Measurements from ENCODE around the gene GOLGA2.
"Not testable (repeated sequence)": the region's sequence is repeated elsewhere in the genome, so short reads cannot be mapped to it uniquely, and the experiment has no call there.

Gene GOLGA2

DNA sequence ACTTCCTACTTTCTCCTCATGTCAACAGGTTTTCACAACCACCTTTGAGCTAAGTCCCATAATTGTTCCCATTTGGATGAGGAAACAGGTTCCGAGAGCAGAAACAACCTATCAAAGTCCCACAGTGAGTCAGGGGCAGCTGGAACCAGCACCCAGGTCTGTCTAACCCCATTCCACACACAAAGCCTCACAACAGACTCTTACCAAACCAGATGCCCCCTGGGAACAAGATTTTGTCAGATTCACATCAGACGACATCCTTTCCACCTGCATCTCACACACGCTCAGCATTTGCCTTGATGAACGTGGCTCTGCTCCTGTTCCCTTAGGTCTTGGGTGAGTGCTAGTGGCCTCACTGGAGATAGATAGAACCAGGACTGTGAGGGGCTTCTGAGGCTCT, 17.3 kb upstream of the GOLGA2 start:
- H3K4me1 ChIP-seq (ENCODE audit: control insufficient read depth in 2 of 2, insufficient read depth in 2 of 2, low read length in 2 of 2): peaks cover 17 to 19% of the 10 kb centered on the region in 2 donors
- no peaks in the 10 kb centered on the region for H3K36me3 ChIP-seq (ENCODE audit: control insufficient read depth in 2 of 2, insufficient read depth in 2 of 2, low read length in 2 of 2)
- H3K4me3 ChIP-seq (ENCODE audit: low read length in 2 of 2): no peak overlapping the region
- H3K27ac ChIP-seq (ENCODE audit: low read depth in 2 of 2, low read length in 2 of 2): no peak overlapping the region
- no peaks in the 10 kb centered on the region for H3K27me3 ChIP-seq (ENCODE audit: control insufficient read depth in 2 of 2, insufficient read depth in 2 of 2, low read length in 2 of 2)
- H3K9me3 ChIP-seq (ENCODE audit: control insufficient read depth in 2 of 2, low read length in 2 of 2): no peaks in the 10 kb centered on the region
- H3K9ac ChIP-seq (ENCODE audit: low read depth in 1 of 2, low read length in 2 of 2): no peak overlapping the region

DNA sequence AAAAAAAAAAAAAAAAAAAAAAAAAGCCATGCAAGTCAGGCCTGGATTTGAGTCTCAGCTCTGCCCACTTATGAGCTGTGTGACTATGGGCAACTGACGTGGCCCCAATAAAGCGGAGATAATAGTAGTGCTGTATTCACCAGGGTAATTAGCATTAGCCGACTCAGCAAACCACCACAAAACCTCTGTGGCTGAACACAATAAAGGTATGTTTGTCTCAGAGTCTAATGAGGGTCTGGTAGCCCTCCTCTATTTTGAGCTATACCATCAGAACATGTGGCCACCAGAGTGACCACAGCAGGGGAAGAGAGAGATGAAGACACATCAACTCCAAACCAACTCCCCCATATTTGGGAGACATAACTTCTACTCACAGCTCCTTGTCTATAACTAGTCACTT, 16.2 kb upstream of the GOLGA2 start:
- Histone ChIP-seq H3K9ac (ENCODE audit: low read depth in 1 of 2, low read length in 2 of 2) (no peak overlapping the region), H3K4me3 (ENCODE audit: low read length in 2 of 2) (no peak overlapping the region), H3K4me1 (ENCODE audit: control insufficient read depth in 2 of 2, insufficient read depth in 2 of 2, low read length in 2 of 2) (peaks cover 13 to 14% of the 10 kb centered on the region in 2 donors), H3K9me3 (ENCODE audit: control insufficient read depth in 2 of 2, low read length in 2 of 2) (no peaks in the 10 kb centered on the region), H3K27me3 (ENCODE audit: control insufficient read depth in 2 of 2, insufficient read depth in 2 of 2, low read length in 2 of 2) (no peaks in the 10 kb centered on the region), H3K27ac (ENCODE audit: low read depth in 2 of 2, low read length in 2 of 2) (no peak overlapping the region), H3K36me3 (ENCODE audit: control insufficient read depth in 2 of 2, insufficient read depth in 2 of 2, low read length in 2 of 2) (no peaks in the 10 kb centered on the region)

DNA sequence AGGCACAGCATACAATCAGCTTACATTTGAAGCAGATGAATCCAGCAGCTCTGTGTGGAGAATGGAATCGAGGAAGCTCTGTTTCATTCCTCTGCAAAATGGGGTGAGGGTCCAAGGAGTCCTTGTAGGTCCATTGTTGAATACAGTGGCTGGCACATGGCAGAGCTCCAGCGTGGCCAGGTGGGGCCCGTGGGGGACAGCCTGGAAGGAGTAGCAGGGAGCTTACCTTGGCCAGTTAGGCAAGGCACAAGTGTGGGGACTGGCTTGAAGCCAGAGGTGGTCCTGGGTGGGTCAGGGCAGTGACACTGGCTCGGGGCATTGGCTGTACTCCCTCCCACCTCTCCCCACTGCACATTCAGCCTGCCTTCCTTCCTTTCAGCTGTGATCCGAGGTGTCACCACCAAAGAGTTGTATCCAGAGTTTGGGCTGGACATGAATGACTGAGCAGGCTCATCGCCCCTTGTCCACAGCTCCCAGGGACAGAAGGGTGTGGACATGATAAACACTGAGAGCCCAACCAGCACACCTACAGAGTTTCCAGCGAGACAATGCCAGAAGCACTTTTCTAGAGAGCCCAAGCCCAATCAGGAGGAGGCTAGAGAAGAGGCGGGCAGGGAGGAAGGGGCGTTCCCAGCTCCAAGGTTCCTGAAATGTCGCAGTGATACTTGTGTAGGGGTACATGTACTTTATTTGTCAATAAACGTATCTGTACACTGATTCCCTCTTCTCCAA, 12.6 kb upstream of the GOLGA2 start:
- H3K9me3 ChIP-seq (ENCODE audit: control insufficient read depth in 2 of 2, low read length in 2 of 2): no peaks in the 10 kb centered on the region
- H3K4me3 ChIP-seq (ENCODE audit: low read length in 2 of 2): no peak overlapping the region
- peaks cover 0 to 10% of the 10 kb centered on the region in 2 donors for H3K36me3 ChIP-seq (ENCODE audit: control insufficient read depth in 2 of 2, insufficient read depth in 2 of 2, low read length in 2 of 2)
- H3K27me3 ChIP-seq (ENCODE audit: control insufficient read depth in 2 of 2, insufficient read depth in 2 of 2, low read length in 2 of 2): no peaks in the 10 kb centered on the region
- no peaks in the 10 kb centered on the region for H3K4me1 ChIP-seq (ENCODE audit: control insufficient read depth in 2 of 2, insufficient read depth in 2 of 2, low read length in 2 of 2)
- H3K9ac ChIP-seq (ENCODE audit: low read depth in 1 of 2, low read length in 2 of 2): no peak overlapping the region
- no peak overlapping the region for H3K27ac ChIP-seq (ENCODE audit: low read depth in 2 of 2, low read length in 2 of 2)

DNA sequence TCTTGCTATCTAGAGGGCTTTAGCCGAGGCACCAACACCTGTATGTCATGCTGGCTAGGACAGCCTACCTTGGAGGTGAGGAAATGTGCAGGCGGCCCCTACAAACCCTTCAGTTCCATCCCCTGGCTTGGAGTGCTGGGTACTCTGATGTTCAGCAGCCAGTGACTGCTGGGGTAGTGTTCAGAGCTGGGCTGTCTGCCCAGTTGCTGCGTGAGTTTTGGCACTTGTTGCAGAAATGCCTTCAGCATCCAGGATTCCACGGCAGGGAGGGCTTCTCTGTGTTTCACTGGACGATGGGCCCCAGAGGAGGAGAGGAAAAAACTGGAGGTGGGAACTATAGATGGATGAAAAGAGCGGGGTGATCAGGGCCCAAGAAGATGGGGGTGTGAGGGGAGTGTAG, 10.6 kb upstream of the GOLGA2 start:
- Histone ChIP-seq H3K27ac (ENCODE audit: low read depth in 2 of 2, low read length in 2 of 2) (no peak overlapping the region), H3K4me3 (ENCODE audit: low read length in 2 of 2) (no peak overlapping the region)

DNA sequence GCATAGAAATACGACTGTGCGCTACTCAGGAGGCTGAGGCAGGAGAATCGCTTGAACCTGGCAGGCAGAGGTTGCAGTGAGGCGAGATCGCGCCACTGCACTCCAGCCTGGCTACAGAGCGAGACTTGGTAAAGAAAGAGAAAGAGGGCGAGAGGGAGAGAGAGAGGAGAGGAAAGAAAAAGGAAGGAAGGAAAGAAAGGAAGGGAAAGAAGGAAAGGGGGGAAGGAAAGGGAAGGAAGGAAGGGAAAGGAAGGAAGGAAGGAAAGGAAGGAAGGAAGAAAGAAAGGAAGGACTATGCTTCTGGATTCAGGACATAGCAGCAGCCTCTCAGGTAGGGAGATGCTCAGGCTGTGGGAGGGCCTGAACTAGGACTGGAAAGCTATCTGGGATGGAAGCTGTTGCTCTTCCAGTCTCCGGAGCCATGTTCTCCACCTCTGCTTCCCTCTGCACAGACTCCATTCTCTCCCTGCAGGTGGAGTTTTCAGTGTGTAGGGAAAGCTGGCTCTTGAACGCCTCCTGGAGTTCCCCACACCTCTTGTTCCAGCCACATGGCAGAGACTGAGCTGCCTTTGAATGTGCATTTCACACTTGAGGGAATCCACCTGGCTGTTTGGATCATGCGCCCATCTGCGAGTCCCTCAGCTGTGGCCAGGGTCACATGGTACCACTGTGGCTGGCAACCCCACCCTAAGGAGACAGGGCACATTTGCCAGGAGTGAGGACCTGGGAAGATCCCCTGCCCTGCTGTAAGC, 9.4 kb upstream of the GOLGA2 start:
- Histone ChIP-seq H3K27ac (ENCODE audit: low read depth in 2 of 2, low read length in 2 of 2) (no peak overlapping the region), H3K4me3 (ENCODE audit: low read length in 2 of 2) (no peak overlapping the region), H3K36me3 (ENCODE audit: control insufficient read depth in 2 of 2, insufficient read depth in 2 of 2, low read length in 2 of 2) (peaks cover 0 to 10% of the 10 kb centered on the region in 2 donors), H3K4me1 (ENCODE audit: control insufficient read depth in 2 of 2, insufficient read depth in 2 of 2, low read length in 2 of 2) (no peaks in the 10 kb centered on the region), H3K27me3 (ENCODE audit: control insufficient read depth in 2 of 2, insufficient read depth in 2 of 2, low read length in 2 of 2) (no peaks in the 10 kb centered on the region), H3K9ac (ENCODE audit: low read depth in 1 of 2, low read length in 2 of 2) (no peak overlapping the region), H3K9me3 (ENCODE audit: control insufficient read depth in 2 of 2, low read length in 2 of 2) (no peaks in the 10 kb centered on the region)

More for the DNA sequence above, 10.6 kb upstream of the GOLGA2 start:
- no peaks in the 10 kb centered on the region for H3K4me1 ChIP-seq (ENCODE audit: control insufficient read depth in 2 of 2, insufficient read depth in 2 of 2, low read length in 2 of 2)
- H3K36me3 ChIP-seq (ENCODE audit: control insufficient read depth in 2 of 2, insufficient read depth in 2 of 2, low read length in 2 of 2): peaks cover 0 to 10% of the 10 kb centered on the region in 2 donors
- no peak overlapping the region for H3K9ac ChIP-seq (ENCODE audit: low read depth in 1 of 2, low read length in 2 of 2)
- H3K27me3 ChIP-seq (ENCODE audit: control insufficient read depth in 2 of 2, insufficient read depth in 2 of 2, low read length in 2 of 2): no peaks in the 10 kb centered on the region
- no peaks in the 10 kb centered on the region for H3K9me3 ChIP-seq (ENCODE audit: control insufficient read depth in 2 of 2, low read length in 2 of 2)

DNA sequence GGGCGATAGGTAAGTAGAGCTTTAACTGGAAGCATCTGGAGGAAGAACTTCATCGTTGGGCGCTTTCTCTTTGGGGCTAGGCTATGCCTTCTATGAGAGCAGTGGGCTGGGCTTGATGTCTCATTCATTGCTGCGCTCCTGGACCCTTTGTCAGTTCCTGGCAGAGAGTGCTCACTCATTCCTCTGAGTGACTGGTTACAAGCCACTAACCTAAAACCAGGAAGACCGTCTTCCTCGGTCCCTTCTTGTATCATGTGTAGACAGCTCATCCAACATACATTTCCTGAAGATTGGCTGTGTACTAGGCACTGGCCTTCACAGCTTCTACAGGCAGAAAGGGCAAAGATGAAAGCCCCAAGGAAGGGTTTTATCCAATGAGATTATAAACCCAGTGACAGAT, 6.7 kb upstream of the GOLGA2 start:
- no peak overlapping the region for H3K4me3 ChIP-seq (ENCODE audit: low read length in 2 of 2)
- H3K27ac ChIP-seq (ENCODE audit: low read depth in 2 of 2, low read length in 2 of 2): no peak overlapping the region
- no peak overlapping the region for H3K9ac ChIP-seq (ENCODE audit: low read depth in 1 of 2, low read length in 2 of 2)
- H3K36me3 ChIP-seq (ENCODE audit: control insufficient read depth in 2 of 2, insufficient read depth in 2 of 2, low read length in 2 of 2): peaks cover 0 to 10% of the 10 kb centered on the region in 2 donors
- H3K4me1 ChIP-seq (ENCODE audit: control insufficient read depth in 2 of 2, insufficient read depth in 2 of 2, low read length in 2 of 2): no peaks in the 10 kb centered on the region
- H3K27me3 ChIP-seq (ENCODE audit: control insufficient read depth in 2 of 2, insufficient read depth in 2 of 2, low read length in 2 of 2): no peaks in the 10 kb centered on the region
- H3K9me3 ChIP-seq (ENCODE audit: control insufficient read depth in 2 of 2, low read length in 2 of 2): no peaks in the 10 kb centered on the region

DNA sequence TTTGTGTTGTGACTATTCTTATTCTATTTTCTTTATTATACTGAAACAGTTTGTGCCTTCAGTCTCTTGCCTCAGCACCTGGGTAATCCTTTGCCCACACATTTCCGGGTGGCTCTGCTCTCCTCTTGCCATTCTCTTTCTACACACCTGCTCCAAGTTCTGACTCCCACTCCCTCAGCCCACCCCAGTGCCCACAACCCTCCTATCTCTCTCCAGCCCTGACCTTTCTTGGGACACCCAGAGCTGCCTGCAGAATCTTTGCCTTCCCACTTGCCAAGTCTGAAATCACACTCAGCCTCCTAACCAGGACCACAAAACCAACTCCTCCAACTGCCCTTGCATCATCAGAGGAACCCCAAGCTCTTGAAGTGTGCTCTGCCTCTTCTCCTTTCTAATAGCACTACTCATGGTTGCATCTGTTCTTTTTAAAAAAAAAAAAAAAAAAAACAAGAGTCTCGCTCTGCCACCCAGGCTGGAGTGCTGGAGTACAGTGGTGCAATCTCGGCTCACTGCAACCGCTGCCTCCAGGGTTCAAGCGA, 4.3 kb upstream of the GOLGA2 start:
- Histone ChIP-seq H3K9ac (ENCODE audit: low read depth in 1 of 2, low read length in 2 of 2) (no peak overlapping the region), H3K4me3 (ENCODE audit: low read length in 2 of 2) (no peak overlapping the region), H3K4me1 (ENCODE audit: control insufficient read depth in 2 of 2, insufficient read depth in 2 of 2, low read length in 2 of 2) (peaks cover 7 to 8% of the 10 kb centered on the region in 2 donors), H3K27ac (ENCODE audit: low read depth in 2 of 2, low read length in 2 of 2) (no peak overlapping the region), H3K36me3 (ENCODE audit: control insufficient read depth in 2 of 2, insufficient read depth in 2 of 2, low read length in 2 of 2) (peaks cover 0 to 1% of the 10 kb centered on the region in 2 donors), H3K27me3 (ENCODE audit: control insufficient read depth in 2 of 2, insufficient read depth in 2 of 2, low read length in 2 of 2) (no peaks in the 10 kb centered on the region), H3K9me3 (ENCODE audit: control insufficient read depth in 2 of 2, low read length in 2 of 2) (no peaks in the 10 kb centered on the region)

DNA sequence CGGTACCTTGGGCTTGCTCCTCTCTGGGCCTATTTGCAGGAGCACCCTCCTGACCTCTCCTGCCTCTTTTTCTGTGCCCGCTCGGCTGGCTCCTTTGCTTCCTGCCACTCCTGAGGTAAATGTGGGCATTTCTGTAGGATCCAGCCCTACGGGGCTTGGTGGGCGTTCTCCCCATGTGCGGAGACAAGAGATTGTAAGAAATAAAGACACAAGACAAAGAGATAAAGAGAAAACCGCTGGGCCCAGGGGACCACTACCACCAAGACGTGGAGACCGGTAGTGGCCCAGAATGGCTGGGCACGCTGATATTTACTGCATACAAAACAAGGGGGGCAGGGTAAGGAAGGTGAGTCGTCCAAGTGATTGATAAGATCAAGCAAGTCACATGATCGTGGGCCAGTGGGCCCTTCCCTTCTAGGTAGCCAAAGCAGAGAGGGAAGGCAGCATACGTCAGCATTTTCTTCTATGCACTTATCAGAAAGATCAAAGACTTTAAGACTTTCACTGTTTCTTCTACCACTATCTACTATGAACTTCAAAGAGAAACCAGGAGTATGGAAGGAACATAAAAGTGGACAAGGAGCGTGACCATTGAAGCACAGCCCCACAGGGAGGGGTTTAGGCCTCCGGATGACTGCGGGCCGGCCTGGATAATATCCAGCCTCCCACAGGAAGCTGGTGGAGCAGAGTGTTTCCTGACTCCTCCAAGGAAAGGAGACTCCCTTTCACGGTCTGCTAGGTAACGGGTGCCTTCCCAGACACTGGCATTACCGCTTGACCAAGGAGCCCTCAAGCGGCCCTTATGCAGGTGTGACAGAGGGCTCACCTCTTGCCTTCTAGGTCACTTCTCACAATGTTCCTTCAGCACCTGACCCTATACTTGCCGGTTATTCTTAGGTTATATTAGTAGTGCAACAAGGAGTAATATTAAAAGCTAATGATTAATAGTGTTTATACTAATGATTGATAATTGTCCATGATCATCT, 3.6 kb upstream of the GOLGA2 start:
- not testable (repeated sequence) for H3K4me3 ChIP-seq (ENCODE audit: low read length in 2 of 2); H3K27me3 ChIP-seq (ENCODE audit: control insufficient read depth in 2 of 2, insufficient read depth in 2 of 2, low read length in 2 of 2); H3K9ac ChIP-seq (ENCODE audit: low read depth in 1 of 2, low read length in 2 of 2); H3K27ac ChIP-seq (ENCODE audit: low read depth in 2 of 2, low read length in 2 of 2); H3K9me3 ChIP-seq (ENCODE audit: control insufficient read depth in 2 of 2, low read length in 2 of 2); H3K36me3 ChIP-seq (ENCODE audit: control insufficient read depth in 2 of 2, insufficient read depth in 2 of 2, low read length in 2 of 2)
- H3K4me1 ChIP-seq (ENCODE audit: control insufficient read depth in 2 of 2, insufficient read depth in 2 of 2, low read length in 2 of 2): peaks cover 7 to 14% of the 10 kb centered on the region in 2 donors

DNA sequence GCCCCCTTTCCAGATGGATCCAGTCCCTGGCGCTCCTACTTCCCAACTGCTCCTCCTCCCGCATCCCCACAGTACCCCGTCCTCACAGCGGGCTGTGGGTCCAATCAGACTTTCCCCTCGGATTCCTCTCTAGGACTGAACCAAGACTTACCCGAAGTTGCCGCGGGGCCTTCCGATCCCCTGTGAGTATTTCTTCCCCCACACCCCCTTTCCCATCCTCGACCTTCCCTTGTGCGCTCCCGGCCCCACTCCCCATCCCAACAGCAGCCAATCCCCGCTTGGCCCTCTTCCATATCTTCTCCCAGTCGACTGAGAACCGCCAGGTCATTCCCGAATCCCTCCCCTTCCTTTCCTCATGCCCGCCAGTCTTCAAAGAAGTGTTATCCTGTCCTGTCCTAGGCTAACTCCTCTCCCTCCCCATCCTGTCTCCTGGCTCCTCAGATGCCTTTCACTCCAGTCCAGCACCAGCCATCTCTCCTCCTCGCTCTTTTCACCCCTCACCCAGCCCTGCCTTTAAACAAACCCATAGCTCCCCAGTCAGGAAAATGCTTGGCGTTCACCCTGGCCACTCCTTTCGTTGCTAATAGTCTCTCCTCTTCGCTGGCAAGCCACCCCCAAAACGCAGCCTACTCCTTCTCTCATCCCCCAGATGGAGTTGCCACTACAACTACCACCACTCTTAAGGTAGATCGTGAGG, 915 bp upstream of the GOLGA2 start:
- Histone ChIP-seq H3K4me1 (ENCODE audit: control insufficient read depth in 2 of 2, insufficient read depth in 2 of 2, low read length in 2 of 2) (peaks cover 9 to 18% of the 10 kb centered on the region in 2 donors), H3K27ac (ENCODE audit: low read depth in 2 of 2, low read length in 2 of 2) (peak overlapping the region; percentile 77 to 83)

More for the DNA sequence above, 915 bp upstream of the GOLGA2 start:
- H3K9ac ChIP-seq (ENCODE audit: low read depth in 1 of 2, low read length in 2 of 2): peak overlapping the region; percentile 92 to 96
- peak overlapping the region; percentile 83 to 94 for H3K4me3 ChIP-seq (ENCODE audit: low read length in 2 of 2)
- peaks cover 13 to 14% of the 10 kb centered on the region in 2 donors for H3K36me3 ChIP-seq (ENCODE audit: control insufficient read depth in 2 of 2, insufficient read depth in 2 of 2, low read length in 2 of 2)
- no peaks in the 10 kb centered on the region for H3K27me3 ChIP-seq (ENCODE audit: control insufficient read depth in 2 of 2, insufficient read depth in 2 of 2, low read length in 2 of 2)
- no peaks in the 10 kb centered on the region for H3K9me3 ChIP-seq (ENCODE audit: control insufficient read depth in 2 of 2, low read length in 2 of 2)

All from mucosa of rectum (tissue), 2 donors.